Suprapubic skin (tissue), 3 donors: ENCODE measurements around the gene IL18RAP.

Experiments
- POLR2A ChIP-seq, 2 donors: fragments of 450-650 bp; IDR thresholded peaks; one replicate each; pipeline ENCODE4 v1.6.1; 2017; ENCODE audit warnings: antibody characterized with exemption in 2 of 2, mild to moderate bottlenecking in 2 of 2, moderate library complexity in 2 of 2
- TF ChIP-seq, protein P1 (sequence below), 2 donors: fragments of 200-600 bp in 1 of 2; fragments of 450-650 bp in 1 of 2; sonication (generic) in 1 of 2; IDR thresholded peaks; one replicate each; pipeline ENCODE4 v1.5.1; 2016 to 2019; ENCODE audit warnings: antibody characterized with exemption in 2 of 2, mild to moderate bottlenecking in 1 of 2, moderate library complexity in 1 of 2

DNA sequence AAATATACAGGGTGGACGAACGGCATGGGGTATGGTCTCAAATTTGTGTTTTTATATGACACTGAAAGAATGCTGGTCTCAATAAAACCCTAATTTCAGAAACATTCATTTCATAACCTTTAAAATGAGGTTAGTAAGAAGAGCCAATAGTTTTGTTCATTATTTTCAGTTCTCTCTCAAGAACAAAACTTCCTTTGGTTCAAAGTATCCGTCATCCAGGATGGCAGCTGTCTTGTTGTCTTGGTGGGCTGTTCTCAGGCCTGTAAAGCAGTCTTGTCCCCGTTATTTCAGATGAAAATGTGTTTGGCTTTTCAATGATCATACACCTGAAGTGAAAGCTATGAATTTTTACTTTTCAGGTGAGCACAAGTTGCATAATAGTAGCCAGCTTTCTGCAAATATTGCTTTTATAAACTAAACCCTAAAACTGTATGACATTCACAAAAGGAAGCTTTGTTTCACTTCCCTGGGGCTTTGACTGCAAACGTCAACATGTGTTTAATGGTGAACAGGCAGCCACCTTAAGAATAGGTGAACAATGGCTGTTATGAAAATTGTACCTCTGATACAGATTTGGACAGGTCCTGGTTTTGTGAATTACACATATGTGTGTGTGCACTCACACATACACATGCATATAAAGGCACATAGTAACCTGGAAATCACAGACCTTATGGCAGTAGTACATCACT lies 2.6 kb downstream of the IL18RAP start:
- TF ChIP-seq, protein P1, sequence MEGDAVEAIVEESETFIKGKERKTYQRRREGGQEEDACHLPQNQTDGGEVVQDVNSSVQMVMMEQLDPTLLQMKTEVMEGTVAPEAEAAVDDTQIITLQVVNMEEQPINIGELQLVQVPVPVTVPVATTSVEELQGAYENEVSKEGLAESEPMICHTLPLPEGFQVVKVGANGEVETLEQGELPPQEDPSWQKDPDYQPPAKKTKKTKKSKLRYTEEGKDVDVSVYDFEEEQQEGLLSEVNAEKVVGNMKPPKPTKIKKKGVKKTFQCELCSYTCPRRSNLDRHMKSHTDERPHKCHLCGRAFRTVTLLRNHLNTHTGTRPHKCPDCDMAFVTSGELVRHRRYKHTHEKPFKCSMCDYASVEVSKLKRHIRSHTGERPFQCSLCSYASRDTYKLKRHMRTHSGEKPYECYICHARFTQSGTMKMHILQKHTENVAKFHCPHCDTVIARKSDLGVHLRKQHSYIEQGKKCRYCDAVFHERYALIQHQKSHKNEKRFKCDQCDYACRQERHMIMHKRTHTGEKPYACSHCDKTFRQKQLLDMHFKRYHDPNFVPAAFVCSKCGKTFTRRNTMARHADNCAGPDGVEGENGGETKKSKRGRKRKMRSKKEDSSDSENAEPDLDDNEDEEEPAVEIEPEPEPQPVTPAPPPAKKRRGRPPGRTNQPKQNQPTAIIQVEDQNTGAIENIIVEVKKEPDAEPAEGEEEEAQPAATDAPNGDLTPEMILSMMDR (IDR thresholded peaks at IDR 0.05), result no peak
- TF ChIP-seq POLR2A (IDR thresholded peaks at IDR 0.05), result no peak
